Activated naive CD8-positive, alpha-beta T cell treated with anti-CD3 and anti-CD28 coated beads for 36 hours (primary cell): Measurements from ENCODE around the gene NPHP3. TPM values are rescaled to one million over a fixed set of nuclear protein-coding genes. Genes with fewer than 3 reads are reported as not detected.
"Not testable (repeated sequence)": the region's sequence is repeated elsewhere in the genome, so short reads cannot be mapped to it uniquely, and the experiment has no call there.

Source experiments
- DNase-seq: peaks from one replicate; pipeline ENCODE4 v3.0.0; 2021
- H3K27ac Mint-ChIP-seq: one replicate; pipeline ENCODE4 v1.8.0; 2022; ENCODE audit warnings: mild to moderate bottlenecking, moderate library complexity, mixed read lengths
- H3K27me3 Mint-ChIP-seq: one replicate; pipeline ENCODE4 v1.8.0; 2022; ENCODE audit warnings: mild to moderate bottlenecking, mixed read lengths
- H3K36me3 Mint-ChIP-seq: one replicate; pipeline ENCODE4 v1.8.0; 2021; ENCODE audit warnings: mild to moderate bottlenecking, mixed read lengths
- H3K4me1 Mint-ChIP-seq: one replicate; pipeline ENCODE4 v1.8.0; 2021; ENCODE audit warnings: mixed read lengths
- H3K4me3 Mint-ChIP-seq: one replicate; pipeline ENCODE4 v1.8.0; 2022; ENCODE audit warnings: mild to moderate bottlenecking, moderate library complexity, mixed read lengths
- H3K9me3 Mint-ChIP-seq: one replicate; pipeline ENCODE4 v1.8.0; 2022; ENCODE audit warnings: mixed read lengths
- total RNA-seq, 2 experiments: library from RNA; stranded (reverse); gene quantifications; one replicate each; pipeline ENCODE4 v1.2.3, GENCODE V29; 2021

NPHP3 gene
- 1 to 10 TPM; 7.3 to 8.4 TPM for total RNA-seq

- no peaks in the 10 kb centered on the region for H3K9me3 Mint-ChIP-seq
- DNase-seq = peak; percentile 87
- peaks cover 36% of the 10 kb centered on the region for H3K4me1 Mint-ChIP-seq
- peak within 1 kb of the TSS; percentile 86 for H3K27ac Mint-ChIP-seq
- peak within 1 kb of the TSS; percentile 93 for H3K4me3 Mint-ChIP-seq
- H3K27me3 Mint-ChIP-seq = no peaks in the 10 kb centered on the region
- peaks cover 15% of the 10 kb centered on the region for H3K36me3 Mint-ChIP-seq
These were observed at the start of gene NPHP3 for GRCh38 chr3:132722165-132723023. TSS of gene NPHP3 (minus strand) at chr3:132722409. CDS start at chr3:132722355, 54 bp downstream.

GRCh38 chr3:132758740-132759139 is 36.5 kb upstream of the NPHP3 start:
- Mint-ChIP-seq H3K27me3 (peaks cover 4% of the 10 kb centered on the region), H3K4me3 (no peak overlapping the region), H3K36me3 (no peaks in the 10 kb centered on the region), H3K4me1 (peaks cover 5% of the 10 kb centered on the region), H3K27ac (no peak overlapping the region), H3K9me3 (no peaks in the 10 kb centered on the region)
- DNase-seq = no peak

GRCh38 chr3:132756108-132756650 is 34.0 kb upstream of the NPHP3 start:
- DNase-seq = no peak
- peaks cover 9% of the 10 kb centered on the region for H3K27me3 Mint-ChIP-seq
- no peak overlapping the region for H3K27ac Mint-ChIP-seq
- peaks cover 5% of the 10 kb centered on the region for H3K4me1 Mint-ChIP-seq
- H3K36me3 Mint-ChIP-seq = no peaks in the 10 kb centered on the region
- H3K4me3 Mint-ChIP-seq = no peak overlapping the region
- no peaks in the 10 kb centered on the region for H3K9me3 Mint-ChIP-seq

GRCh38 chr3:132753946-132754345 is 31.7 kb upstream of the NPHP3 start:
- no peak overlapping the region for H3K4me3 Mint-ChIP-seq
- no peak overlapping the region for H3K27ac Mint-ChIP-seq
- no peaks in the 10 kb centered on the region for H3K9me3 Mint-ChIP-seq
- peaks cover 5% of the 10 kb centered on the region for H3K4me1 Mint-ChIP-seq
- no peak for DNase-seq
- H3K27me3 Mint-ChIP-seq = peaks cover 9% of the 10 kb centered on the region
- H3K36me3 Mint-ChIP-seq = no peaks in the 10 kb centered on the region

GRCh38 chr3:132749786-132750185 is 27.6 kb upstream of the NPHP3 start:
- Mint-ChIP-seq H3K27me3 (peaks cover 5% of the 10 kb centered on the region), H3K4me3 (no peak overlapping the region), H3K27ac (no peak overlapping the region), H3K9me3 (no peaks in the 10 kb centered on the region), H3K36me3 (no peaks in the 10 kb centered on the region), H3K4me1 (no peaks in the 10 kb centered on the region)
- no peak for DNase-seq

- H3K9me3 Mint-ChIP-seq, DNase-seq, H3K4me1 Mint-ChIP-seq, H3K27ac Mint-ChIP-seq, H3K36me3 Mint-ChIP-seq, H3K4me3 Mint-ChIP-seq: not testable (repeated sequence)
- peaks cover 11% of the 10 kb centered on the region for H3K27me3 Mint-ChIP-seq
These were observed 24.5 kb upstream of the NPHP3 start for GRCh38 chr3:132746720-132747119.

- Mint-ChIP-seq H3K27me3 (peaks cover 26% of the 10 kb centered on the region), H3K9me3 (no peaks in the 10 kb centered on the region), H3K27ac (no peak overlapping the region), H3K4me3 (no peak overlapping the region), H3K36me3 (no peaks in the 10 kb centered on the region), H3K4me1 (no peaks in the 10 kb centered on the region)
- DNase-seq = no peak
These were observed 16.1 kb upstream of the NPHP3 start for GRCh38 chr3:132738314-132738713.

- H3K36me3 Mint-ChIP-seq = no peaks in the 10 kb centered on the region
- H3K4me3 Mint-ChIP-seq = no peak overlapping the region
- H3K9me3 Mint-ChIP-seq = no peaks in the 10 kb centered on the region
- no peak for DNase-seq
- no peak overlapping the region for H3K27ac Mint-ChIP-seq
- H3K4me1 Mint-ChIP-seq = no peaks in the 10 kb centered on the region
- H3K27me3 Mint-ChIP-seq = peaks cover 40% of the 10 kb centered on the region
These were observed 13.4 kb upstream of the NPHP3 start for GRCh38 chr3:132735589-132735988.

- no peaks in the 10 kb centered on the region for H3K4me1 Mint-ChIP-seq
- DNase-seq = no peak
- H3K9me3 Mint-ChIP-seq = no peaks in the 10 kb centered on the region
- peaks cover 27% of the 10 kb centered on the region for H3K27me3 Mint-ChIP-seq
- H3K27ac Mint-ChIP-seq = no peak overlapping the region
- H3K36me3 Mint-ChIP-seq = no peaks in the 10 kb centered on the region
- H3K4me3 Mint-ChIP-seq = no peak overlapping the region
These were observed 8.8 kb upstream of the NPHP3 start for GRCh38 chr3:132730891-132731580.

- DNase-seq = no peak
- H3K4me1 Mint-ChIP-seq = peaks cover 11% of the 10 kb centered on the region
- no peak overlapping the region for H3K27ac Mint-ChIP-seq
- no peaks in the 10 kb centered on the region for H3K36me3 Mint-ChIP-seq
- no peaks in the 10 kb centered on the region for H3K9me3 Mint-ChIP-seq
- H3K27me3 Mint-ChIP-seq = peaks cover 11% of the 10 kb centered on the region
- H3K4me3 Mint-ChIP-seq = no peak overlapping the region
These were observed 4.2 kb upstream of the NPHP3 start for GRCh38 chr3:132726341-132726823.

GRCh38 chr3:132723024-132723950 is 1.1 kb upstream of the NPHP3 start:
- peaks cover 11% of the 10 kb centered on the region for H3K36me3 Mint-ChIP-seq
- peak overlapping the region; percentile 74 for H3K27ac Mint-ChIP-seq

GRCh38 chr3:132721479-132722164 is 587 bp downstream of the NPHP3 start:
- H3K27ac Mint-ChIP-seq = peak overlapping the region; percentile 84
- H3K36me3 Mint-ChIP-seq = peaks cover 17% of the 10 kb centered on the region
- no peaks in the 10 kb centered on the region for H3K27me3 Mint-ChIP-seq
- H3K4me1 Mint-ChIP-seq = peaks cover 39% of the 10 kb centered on the region
- peak; percentile 4 for DNase-seq
- no peaks in the 10 kb centered on the region for H3K9me3 Mint-ChIP-seq
- H3K4me3 Mint-ChIP-seq = peak overlapping the region; percentile 93

More at GRCh38 chr3:132723024-132723950, 1.1 kb upstream of the NPHP3 start:
- Mint-ChIP-seq H3K9me3 (no peaks in the 10 kb centered on the region), H3K4me1 (peaks cover 31% of the 10 kb centered on the region), H3K4me3 (peak overlapping the region; percentile 84), H3K27me3 (no peaks in the 10 kb centered on the region)
- no peak for DNase-seq

GRCh38 chr3:132720228-132720627 is 2.0 kb downstream of the NPHP3 start:
- peak overlapping the region; percentile 93 for H3K4me3 Mint-ChIP-seq
- peaks cover 46% of the 10 kb centered on the region for H3K4me1 Mint-ChIP-seq

GRCh38 chr3:132716372-132716771 is 5.8 kb downstream of the NPHP3 start:
- Mint-ChIP-seq H3K9me3 (no peaks in the 10 kb centered on the region), H3K27me3 (no peaks in the 10 kb centered on the region), H3K36me3 (peaks cover 26% of the 10 kb centered on the region), H3K4me1 (peaks cover 36% of the 10 kb centered on the region), H3K27ac (no peak overlapping the region), H3K4me3 (no peak overlapping the region)
- no peak for DNase-seq

More at GRCh38 chr3:132720228-132720627, 2.0 kb downstream of the NPHP3 start:
- H3K36me3 Mint-ChIP-seq = peaks cover 22% of the 10 kb centered on the region
- no peaks in the 10 kb centered on the region for H3K27me3 Mint-ChIP-seq
- H3K27ac Mint-ChIP-seq = no peak overlapping the region
- no peak for DNase-seq
- H3K9me3 Mint-ChIP-seq = no peaks in the 10 kb centered on the region
